Iris pigment epithelial cell (primary cell): ENCODE results near the gene GCGR.

Source experiments
- DNase-seq: peaks from one replicate; pipeline ENCODE4 v3.0.0-alpha.2; 2011; ENCODE audit warnings: low read depth

Gene GCGR

DNA sequence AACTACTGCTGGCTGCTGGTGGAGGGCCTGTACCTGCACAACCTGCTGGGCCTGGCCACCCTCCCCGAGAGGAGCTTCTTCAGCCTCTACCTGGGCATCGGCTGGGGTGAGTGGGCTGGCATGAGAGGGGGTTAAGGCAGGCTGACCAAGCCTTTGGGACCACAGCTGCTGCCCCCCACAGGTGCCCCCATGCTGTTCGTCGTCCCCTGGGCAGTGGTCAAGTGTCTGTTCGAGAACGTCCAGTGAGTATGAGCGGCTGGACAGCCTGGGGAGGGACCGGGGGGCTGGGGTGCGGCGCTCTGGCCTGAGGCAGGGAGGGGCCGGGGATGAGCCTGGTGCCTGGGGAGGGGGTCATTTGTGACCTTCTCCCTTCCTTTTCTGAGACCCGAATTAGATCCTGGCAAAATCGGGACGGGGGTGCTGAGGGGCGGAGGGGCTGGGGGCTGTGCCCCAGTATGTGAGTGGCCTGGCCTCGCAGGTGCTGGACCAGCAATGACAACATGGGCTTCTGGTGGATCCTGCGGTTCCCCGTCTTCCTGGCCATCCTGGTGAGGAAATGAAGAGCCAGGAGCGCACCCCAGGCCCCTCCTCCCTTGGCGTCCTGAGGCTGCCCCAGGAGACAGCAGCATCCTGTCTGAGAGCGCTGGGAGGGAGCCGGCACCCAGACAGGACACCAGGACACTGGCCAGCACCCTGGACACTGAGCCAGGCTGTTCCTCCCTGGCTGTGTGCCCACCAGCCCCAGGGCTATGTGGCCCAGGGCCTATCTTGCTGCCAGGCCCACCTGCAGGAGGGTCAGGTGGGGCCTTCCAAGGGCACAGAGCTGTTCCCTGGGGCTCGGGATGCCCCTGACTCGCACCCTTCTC, 8.0 kb downstream of the GCGR start:
- no peak for DNase-seq

DNA sequence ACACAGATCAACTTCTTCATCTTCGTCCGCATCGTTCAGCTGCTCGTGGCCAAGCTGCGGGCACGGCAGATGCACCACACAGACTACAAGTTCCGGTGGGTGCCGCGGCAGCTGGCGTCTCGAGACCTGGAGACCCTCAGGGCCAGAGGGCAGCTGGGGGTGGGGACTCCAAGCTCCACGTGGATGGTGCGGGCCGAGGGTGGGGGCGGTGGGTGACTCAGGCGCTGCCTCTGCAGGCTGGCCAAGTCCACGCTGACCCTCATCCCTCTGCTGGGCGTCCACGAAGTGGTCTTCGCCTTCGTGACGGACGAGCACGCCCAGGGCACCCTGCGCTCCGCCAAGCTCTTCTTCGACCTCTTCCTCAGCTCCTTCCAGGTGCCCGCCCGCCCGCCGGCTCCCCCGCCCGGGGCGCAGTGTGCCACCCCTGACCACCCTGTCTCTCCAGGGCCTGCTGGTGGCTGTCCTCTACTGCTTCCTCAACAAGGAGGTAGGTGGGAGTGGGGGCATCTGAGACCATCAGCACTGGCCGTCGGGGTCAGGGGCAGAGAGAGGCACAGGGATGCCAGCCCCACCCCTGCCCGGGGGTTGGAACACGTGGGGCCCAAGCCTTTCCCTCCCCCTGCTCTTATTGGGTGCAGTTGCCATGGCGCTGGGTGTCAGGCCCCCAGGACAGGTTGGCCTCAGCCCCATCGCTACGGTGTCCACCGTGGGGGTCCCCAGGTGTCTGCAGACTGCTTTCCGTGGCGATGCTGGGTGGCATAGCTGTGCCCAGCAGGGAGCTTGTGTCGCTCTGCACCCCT, 8.8 kb downstream of the GCGR start:
- DNase-seq = no peak

DNA sequence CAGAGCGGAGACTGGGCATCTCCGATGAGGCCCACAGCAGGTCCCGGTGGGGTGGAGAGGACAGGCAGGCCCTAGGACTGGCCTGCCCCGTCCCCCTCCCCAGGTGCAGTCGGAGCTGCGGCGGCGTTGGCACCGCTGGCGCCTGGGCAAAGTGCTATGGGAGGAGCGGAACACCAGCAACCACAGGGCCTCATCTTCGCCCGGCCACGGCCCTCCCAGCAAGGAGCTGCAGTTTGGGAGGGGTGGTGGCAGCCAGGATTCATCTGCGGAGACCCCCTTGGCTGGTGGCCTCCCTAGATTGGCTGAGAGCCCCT, 9.4 kb downstream of the GCGR start:
- DNase-seq = no peak

- no peak for DNase-seq
Measured at GRCh38 chr17:81813861-81814683, 10.1 kb downstream of the GCGR start.

DNA sequence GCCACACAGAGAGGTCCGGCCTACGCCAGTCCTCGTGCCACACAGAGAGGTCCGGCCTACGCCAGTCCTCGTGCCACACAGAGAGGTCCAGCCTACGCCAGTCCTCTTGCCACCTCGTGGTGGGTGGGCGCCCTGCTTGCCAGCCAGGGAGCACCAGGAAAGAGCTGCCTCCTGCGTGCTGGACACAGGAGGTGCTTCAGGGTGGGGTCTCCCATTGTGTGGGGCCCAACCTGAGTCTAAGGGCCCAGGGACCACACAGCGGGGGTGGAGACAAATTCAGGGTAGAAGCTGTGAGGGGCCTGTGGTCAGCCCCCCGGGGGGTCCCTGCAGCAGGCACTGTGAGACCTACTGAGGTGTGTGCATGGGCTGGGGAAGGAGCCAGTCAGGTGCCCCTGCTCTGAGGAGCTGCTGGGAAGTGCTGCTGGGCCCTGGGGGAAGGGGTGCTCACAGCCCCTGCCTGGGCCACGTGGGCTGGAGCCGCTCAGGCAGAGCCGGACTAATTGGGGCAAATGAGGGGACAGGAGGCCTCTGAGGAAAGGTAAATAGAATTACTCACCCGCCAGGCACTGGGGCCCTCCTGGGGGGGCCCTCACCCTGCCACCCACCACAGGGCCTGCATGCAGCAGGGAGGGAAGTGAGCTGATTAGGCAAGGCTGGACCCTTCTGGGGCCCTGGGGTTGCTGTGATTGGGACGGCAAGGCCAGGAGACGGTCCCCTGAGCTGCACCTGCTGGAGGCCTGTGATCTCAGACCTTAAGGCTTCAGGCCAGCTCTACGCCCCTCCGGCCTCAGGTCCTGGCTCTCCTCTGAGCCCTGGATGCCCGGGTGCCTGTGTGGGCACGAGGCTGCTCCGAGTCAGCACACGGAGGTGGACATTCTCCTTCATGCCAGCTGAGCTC, 11.0 kb downstream of the GCGR start:
- no peak for DNase-seq

- DNase-seq = no peak
Measured at GRCh38 chr17:81815646-81815986, 11.7 kb downstream of the GCGR start.

DNA sequence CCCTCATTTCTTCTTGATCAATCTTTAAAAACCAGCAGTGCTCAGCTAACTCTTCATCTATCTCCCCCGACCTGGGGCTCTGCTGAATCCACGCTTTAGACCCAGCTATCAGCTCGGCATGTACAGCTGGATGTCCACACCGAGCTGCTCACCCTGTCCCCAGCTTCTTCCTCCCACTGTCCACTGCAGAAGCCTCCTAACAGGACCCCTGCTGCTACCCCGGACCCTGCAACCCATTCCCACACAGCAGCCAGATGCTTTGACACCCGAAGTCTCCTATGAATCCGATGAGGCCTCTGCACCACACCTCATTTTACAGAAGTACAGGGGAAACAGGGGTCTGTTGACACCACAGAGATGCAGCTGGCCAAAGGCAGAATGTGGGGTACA, 13.8 kb downstream of the GCGR start:
- no peak for DNase-seq

- DNase-seq = no peak
Measured at GRCh38 chr17:81819708-81820107, 15.8 kb downstream of the GCGR start.

GRCh38 chr17:81821147-81821546, 17.2 kb downstream of the GCGR start:
- no peak for DNase-seq

DNA sequence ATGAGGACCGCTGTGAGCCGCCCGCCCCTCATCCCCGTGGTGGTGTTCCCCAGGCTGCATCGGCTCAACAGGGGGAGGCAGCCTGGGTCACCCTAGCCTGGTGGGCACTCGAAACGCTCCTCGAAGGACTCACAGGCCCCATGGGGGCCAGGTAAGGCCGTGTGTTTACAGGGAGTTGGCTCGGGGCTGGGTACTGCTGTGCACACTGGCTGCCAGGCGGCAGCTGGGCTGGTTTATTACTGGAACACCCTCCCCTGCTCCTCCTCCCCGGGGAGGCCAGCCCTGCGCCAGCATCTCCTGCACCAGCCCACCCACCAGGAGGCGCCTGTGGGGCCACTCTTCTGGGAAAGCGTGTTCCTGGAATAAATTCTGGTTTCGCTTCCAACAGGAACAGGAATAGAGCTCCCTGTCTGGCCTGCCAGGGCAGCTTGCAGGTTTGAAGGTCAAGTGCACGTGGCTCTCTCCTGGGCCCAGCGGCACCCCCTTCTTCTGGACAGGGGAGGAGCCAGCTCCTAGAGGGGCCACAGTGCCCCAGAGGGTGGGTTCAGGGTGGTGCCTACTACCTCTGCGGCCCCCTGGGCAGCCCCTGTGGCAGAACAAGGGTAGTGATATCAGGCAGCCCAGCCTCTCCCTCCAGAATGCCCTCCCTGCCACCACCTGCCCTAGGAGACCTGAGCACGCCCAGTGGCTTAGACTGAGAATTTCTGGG, 17.8 kb downstream of the GCGR start:
- peak; percentile 26 for DNase-seq

DNA sequence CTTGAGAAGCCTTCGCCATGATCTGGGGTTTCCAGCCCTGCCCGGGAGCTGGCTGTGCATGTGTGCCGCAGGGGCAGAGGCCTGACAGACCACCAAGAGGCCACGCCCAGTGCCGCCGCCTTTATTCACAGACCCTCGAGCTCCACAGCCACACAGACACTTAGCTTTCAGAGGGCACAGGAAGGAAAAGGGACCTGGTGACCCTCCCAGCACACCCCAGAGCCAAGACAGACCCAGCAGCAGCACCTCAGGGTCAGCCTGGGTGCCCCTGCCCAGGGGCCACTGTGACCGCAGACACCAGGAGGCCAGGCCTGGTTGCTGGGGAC, 18.3 kb downstream of the GCGR start:
- DNase-seq = no peak

GRCh38 chr17:81822996-81823819, 19.3 kb downstream of the GCGR start:
- DNase-seq = no peak

DNA sequence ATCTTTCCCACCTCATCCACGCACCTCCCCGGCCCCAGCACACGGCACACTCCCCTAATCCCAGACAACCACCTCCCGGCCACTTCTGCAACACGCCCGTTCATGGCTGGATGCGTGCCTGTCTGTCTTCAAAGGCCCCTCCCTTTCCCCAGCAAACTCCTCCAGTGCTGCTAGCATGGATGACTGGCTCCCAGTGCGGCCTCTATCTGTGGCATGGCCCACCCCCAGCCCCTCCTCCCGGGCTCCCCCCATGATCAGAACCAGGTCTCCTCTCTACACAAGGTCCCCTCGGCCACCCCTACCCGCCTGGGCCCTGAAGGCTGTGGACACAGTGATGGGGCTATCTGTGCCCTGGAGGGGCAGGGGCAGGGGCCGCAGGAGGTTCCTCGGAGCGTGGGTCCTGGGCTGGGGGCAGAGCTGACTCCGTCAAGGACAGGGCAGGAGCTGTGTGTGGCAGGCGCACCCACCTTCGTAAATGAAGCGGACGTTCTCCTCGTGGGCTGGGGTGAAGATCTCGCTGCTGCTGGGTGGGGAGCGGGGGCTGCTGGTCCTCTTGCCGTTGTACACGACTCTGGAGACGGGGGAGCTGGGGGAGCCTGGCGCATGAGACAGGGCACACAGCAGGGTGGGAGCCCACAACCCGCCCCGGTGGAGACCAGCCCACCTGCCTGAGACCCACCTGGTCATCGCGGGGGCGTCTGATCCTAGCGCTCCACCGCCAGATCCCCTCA, 20.0 kb downstream of the GCGR start:
- no peak for DNase-seq

DNA sequence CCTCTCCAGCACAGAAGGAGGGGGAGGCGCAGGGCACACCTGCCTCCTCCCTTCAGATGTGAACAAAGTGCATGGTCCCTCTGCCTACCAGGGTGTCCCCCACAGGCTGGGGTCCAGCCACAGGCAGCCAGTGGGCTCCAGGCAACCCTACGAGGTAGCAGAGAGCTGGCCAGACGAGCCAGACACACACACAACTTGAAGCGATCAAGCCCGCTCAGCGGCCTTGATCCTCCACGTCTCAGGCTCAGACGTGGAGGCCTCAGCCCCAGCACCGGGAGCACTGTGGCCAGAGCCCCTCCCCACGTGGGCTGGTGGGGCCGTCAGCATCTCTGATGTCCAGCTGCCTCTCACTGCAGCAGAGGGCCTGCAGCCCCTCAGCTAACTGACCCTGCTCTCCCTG, 20.6 kb downstream of the GCGR start:
- no peak for DNase-seq

GRCh38 chr17:81825841-81826466, 22.0 kb downstream of the GCGR start:
- no peak for DNase-seq

DNA sequence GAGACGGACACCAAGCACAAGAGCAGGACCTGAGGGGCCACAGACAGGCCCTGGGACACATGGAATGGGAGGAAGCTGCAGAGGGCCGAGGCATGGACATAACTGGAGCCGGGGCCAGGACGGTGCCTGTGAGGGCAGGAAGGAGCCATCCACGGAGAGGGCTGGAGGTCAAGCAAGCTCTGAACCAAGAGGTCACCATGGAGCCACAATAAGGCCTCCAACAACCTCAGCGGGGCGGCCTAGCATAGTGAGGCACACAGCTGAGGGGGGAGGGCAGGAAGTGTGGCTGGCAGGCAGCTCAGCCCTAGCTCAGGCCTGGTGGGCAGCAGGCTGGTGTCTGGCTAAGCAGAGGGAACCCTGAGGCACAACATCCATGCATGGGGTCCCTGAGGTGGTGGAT, 24.7 kb downstream of the GCGR start:
- no peak for DNase-seq

DNA sequence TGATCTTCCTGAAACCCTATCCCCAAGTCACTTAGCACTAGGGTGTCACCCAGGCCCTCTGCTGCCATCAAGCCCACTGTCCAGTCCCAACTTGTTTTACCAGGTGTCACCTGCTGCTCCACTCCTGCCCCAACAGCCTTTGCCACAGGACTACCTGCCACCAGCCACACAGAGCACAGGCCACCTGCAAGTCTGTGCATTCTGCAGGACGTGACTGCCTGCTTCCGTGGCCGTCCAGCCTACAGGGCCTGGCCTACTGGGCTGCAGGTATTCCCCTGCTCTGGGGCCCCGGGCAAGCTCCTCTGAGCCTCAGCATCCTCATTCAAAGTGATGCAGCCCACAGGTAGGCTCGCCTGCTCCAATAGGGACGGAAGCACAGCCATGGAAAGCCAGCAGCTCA, 25.9 kb downstream of the GCGR start:
- no peak for DNase-seq

GRCh38 chr17:81831563-81831956, 27.6 kb downstream of the GCGR start:
- no peak for DNase-seq

DNA sequence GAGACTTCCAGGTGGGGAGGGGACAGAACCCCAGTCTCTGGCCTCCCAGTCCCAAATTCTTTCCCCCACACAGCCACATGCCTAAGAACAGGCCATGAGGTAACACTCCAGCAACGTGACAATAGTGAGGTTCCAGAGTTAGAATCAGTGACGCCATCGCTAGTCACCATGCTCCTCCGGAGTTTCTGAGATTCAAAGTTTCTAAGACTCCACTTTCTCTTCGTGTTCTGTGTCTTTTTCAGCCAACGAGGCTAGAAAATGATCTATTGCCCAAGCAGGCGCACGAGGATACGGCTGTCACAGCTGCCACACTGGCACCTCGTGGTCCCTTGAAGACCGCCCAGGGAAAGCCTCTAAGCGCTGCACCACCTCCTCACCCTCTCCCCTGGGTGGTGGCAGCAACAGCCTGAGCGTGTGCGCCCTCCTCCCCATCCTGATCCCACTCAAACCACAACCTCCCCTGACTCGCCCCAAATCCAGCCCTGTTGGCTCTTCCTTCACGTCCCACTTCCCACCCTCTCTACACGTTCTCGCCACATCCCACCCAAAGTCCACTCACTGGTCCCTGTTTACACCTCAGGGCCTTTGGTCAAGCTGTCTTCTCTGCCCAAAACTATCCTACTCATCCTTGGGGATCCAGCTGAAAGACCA, 28.1 kb downstream of the GCGR start:
- DNase-seq = no peak
